Measurements from ENCODE around the gene MYH15.
"Not testable (repeated sequence)": the region's sequence is repeated elsewhere in the genome, so short reads cannot be mapped to it uniquely, and the experiment has no call there.

MYH15 gene

DNA sequence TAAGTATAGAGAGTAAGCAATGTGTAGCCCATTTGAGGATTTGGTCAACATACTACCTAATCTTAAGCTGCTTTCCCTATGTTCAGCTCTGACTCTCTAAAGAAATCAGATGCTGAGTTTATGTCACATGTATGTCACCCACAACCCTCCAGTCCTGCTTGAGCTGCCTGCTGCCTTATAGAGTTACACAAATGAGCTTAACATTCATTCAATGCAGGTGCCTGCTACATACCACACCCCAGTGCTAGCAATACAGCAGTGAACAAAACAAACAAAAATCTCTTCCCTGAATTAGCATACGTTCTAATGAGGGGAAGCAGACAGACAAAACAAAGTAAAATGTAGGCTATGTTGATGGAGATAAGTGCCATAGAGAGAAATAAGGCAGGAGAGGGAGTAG is 121.0 kb downstream of the MYH15 start:
- no peak for DNase-seq (ENCODE audit: low read depth in 2 of 2)

GRCh38 chr3:108388136-108389132 is 122.0 kb downstream of the MYH15 start:
- DNase-seq (ENCODE audit: low read depth in 2 of 2) = no peak

- DNase-seq (ENCODE audit: low read depth in 2 of 2) = no peak
Measured at GRCh38 chr3:108387063-108387462, 123.3 kb downstream of the MYH15 start.

- no peak for DNase-seq (ENCODE audit: low read depth in 2 of 2)
Measured at GRCh38 chr3:108383306-108383705, 127.1 kb downstream of the MYH15 start.

GRCh38 chr3:108381529-108382140 is 128.8 kb downstream of the MYH15 start:
- no peak for DNase-seq (ENCODE audit: low read depth in 2 of 2)

DNA sequence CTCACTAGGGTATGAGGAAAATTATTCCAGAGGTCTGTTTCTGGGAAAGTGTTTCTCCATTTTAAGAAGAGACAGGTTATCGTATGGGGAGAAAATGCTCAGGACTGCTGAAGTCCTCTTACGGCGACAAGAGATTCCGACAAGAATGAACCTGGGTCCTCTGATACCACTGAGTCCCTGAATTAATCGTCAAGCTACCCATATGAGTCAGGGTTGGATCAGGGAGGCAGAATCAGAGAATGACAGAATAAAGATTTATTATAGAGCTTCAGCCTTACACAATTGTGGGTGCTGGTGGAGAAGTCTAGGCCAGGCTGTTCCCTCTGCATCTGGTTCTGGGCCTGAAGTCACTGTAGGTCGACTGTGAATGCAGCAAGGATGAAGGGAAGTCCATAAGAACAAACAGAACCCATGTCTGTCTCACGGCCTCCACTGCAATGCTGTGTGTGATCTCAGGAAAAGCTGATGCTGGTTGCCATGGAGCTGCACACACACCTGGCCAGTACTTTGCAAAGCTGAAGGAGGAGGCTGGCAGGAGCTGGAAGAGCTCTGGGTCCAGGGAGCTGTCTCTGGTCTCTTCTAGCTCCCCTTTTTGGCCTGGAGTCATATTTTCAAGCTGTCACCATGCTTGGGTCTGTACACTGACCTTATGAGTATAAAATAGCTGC is 130.1 kb downstream of the MYH15 start:
- DNase-seq (ENCODE audit: low read depth in 2 of 2) = no peak

GRCh38 chr3:108378952-108379342 is 131.4 kb downstream of the MYH15 start:
- DNase-seq (ENCODE audit: low read depth in 2 of 2) = not testable (repeated sequence)

DNA sequence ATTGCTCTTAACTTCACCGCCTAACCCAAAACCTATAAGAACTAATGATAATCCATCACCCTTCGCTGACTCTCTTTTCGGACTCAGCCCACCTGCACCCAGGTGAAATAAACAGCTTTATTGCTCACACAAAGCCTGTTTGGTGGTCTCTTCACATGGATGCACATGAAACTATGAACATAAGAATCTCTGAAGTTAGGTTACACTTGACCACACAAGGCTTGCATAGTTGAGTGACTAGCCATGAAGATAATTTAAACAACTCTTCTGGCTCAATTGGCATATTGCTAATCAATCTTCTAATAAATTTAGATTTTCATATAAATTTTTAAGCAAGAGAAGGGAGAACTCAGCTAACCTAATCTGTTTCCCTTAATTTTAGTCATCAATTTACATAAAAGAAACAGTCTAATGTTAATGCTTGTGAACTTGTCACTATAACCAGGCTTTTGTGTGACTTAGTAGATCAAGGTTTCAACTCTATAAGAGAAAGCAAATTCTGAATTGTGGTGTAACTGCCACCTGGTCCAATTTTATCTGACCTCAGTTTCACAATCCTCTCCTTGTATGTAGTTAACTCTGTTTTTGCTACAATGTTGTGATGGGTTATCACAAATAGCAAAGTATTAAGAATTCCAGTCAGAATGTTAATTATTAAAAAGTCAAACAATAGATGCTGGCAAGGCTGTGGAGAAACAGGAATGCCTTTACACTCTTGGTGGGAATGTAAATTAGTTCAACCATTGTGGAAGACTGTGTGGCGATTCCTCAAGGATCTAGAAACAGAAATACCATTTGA is 132.0 kb downstream of the MYH15 start:
- DNase-seq (ENCODE audit: low read depth in 2 of 2) = no peak

GRCh38 chr3:108377384-108377783 is 133.0 kb downstream of the MYH15 start:
- DNase-seq (ENCODE audit: low read depth in 2 of 2) = no peak

DNA sequence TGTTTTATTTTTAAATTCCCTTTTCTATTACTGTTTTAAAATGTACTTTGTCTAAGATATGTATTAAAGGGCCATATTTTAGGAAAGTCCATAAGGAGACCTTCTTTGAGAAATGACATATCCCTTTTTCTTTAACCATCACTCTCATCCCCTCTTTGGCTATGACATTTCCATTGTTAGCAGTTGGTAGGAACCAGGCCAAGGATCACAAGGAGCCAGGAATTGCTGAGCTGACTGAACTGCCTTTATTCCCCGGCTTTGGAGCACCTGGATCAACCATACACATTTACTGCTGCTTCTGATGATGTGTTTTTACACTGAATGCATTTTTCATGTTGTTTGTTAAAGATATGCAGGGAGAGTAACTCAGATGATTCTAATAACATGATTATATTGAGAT is 134.4 kb downstream of the MYH15 start:
- DNase-seq (ENCODE audit: low read depth in 2 of 2) = no peak

DNA sequence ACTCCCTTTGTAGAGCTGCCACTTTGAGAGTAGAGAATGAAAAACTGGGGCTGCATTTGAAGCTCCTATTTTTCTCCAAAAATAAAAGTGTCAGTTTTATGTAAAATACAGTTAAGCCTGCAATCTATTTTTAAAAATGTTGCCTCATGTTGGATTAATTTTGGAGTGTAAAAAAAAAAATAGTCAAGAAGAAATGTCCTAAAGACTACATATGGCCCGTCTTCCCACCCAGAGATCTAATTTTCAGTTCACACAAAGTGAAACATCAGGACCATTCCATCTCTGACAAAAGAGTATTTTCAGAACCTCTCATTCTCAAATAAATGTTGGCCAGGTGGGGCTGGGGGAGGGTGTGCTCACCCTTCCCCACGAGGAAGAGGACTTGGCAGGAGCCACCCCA is 151.4 kb downstream of the MYH15 start:
- DNase-seq (ENCODE audit: low read depth in 2 of 2) = no peak

GRCh38 chr3:108357042-108357441 is 153.4 kb downstream of the MYH15 start:
- DNase-seq (ENCODE audit: low read depth in 2 of 2) = no peak

- DNase-seq (ENCODE audit: low read depth in 2 of 2) = no peak
Measured at GRCh38 chr3:108354562-108354961, 155.8 kb downstream of the MYH15 start.

DNA sequence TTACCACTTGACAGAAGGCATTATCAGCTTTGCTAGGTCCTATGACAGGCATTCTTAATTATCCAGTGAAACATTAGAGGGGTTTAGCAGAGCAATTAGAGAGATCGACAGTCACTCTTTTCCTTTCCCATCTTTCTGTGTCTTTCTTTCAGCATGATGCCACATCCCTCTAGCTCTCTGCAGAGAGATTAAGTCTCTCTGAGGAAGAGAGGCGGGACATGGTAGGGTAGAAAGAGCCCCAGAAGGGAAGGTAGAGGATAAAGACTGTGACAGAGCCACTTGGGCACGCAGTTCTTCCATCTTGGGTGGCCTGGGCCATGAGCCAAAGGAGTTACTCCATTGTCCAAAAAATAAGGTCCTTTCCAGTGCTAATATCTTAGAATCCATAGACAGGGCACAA is 158.2 kb downstream of the MYH15 start:
- no peak for DNase-seq (ENCODE audit: low read depth in 2 of 2)

GRCh38 chr3:108346301-108347227 is 163.8 kb downstream of the MYH15 start:
- DNase-seq (ENCODE audit: low read depth in 2 of 2) = no peak

DNA sequence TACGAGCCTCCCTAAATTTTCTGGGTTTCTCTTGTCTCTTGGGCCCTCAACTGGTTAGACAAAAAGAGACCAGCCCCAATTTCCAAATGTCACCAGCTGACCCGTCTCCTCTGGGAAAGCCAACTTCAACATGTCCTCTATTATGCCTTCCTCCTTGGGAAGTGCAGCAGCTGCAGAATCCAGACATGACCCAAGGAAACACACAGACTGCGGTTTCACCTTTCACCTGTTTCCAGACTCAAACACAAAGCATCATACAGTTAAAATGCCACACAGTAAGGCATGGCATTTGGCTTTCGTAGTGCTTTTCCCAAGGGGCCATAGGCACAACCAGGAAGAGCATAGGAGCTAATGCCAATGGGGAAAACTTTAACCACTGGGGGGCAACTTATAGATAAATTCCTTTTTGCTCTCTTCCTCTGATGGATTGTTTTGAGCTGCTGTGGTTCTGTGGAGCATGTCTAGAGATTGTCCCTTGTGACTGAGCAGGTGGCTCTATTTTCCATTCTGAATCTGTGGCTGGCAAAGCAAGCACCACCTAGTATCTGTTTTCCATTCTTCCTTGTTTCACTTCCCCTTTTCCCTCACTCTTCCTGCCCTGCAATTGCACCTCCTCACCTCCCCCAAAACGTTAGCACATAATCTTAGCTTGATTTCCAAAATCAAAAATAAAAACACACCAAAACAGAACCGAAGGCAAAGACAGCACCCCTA is 164.7 kb downstream of the MYH15 start:
- no peak for DNase-seq (ENCODE audit: low read depth in 2 of 2)

DNA sequence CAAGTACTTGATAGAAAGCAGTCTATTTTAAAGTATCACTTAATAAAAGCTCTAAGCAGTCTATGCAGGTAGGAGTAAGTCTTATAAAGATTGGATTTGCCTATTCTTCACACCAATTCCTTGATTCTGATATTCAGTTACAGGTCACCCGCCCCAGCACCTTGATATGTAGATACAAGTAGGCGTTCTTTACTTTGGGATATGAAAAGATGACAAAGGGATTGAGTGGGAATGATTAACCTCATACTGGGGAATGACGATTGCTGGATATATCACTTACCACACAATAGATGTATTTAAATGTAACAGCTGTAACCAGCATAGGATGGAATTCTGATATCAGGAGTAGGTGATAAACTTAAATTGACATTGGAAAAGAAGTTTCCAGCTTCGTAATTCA is 166.9 kb downstream of the MYH15 start:
- DNase-seq (ENCODE audit: low read depth in 2 of 2) = no peak

GRCh38 chr3:108342837-108343486 is 167.4 kb downstream of the MYH15 start:
- no peak for DNase-seq (ENCODE audit: low read depth in 2 of 2)

DNA sequence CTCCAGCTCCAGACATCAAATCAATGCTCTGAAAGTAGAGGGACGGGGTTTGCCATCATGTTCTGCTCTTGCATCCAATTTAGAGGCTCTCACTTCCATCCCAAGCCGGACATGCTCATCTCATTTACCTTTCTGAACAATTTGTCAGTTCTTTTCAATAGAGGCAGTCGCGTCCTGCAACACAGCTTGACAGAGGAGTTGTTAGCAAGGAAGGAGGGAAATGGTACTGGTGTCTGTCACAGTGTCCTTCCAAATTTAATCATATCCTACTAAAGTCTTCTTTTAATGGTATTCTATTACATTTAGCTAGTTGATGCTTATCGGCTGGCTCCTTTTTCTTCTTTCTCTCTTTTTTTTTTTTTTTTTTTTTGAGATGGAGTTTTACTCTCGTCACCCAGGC is 168.5 kb downstream of the MYH15 start:
- DNase-seq (ENCODE audit: low read depth in 2 of 2) = no peak

Measured in stimulated activated CD4-positive, alpha-beta T cell treated with anti-CD3 and anti-CD28 coated beads, Interleukin-1b, Interleukin-23, amount 100 ng/mL, for 1 hour (primary cell).